Activated naive CD8-positive, alpha-beta T cell treated with anti-CD3 and anti-CD28 coated beads, Interleukin-2, amount 50 U/mL, for 24 hours (primary cell): ENCODE measurements around the gene CTIF.
A peak's percentile ranks its signal among the peaks of the same experiment; 100 is the strongest.

ENCODE experiments used
- ATAC-seq: fragments of 150-1000 bp; cut with Tn5 transposase; one replicate; pipeline ENCODE4 v1.10.0; 2021
- DNase-seq: peaks from one replicate; pipeline ENCODE4 v3.0.0; 2021
- H3K27ac Mint-ChIP-seq: one replicate; pipeline ENCODE4 v1.8.0; 2021; ENCODE audit warnings: mild to moderate bottlenecking, mixed read lengths
- H3K27me3 Mint-ChIP-seq: one replicate; pipeline ENCODE4 v1.8.0; 2021; ENCODE audit warnings: mixed read lengths
- H3K36me3 Mint-ChIP-seq: one replicate; pipeline ENCODE4 v1.8.0; 2021; ENCODE audit warnings: low read depth, mixed read lengths
- H3K4me1 Mint-ChIP-seq: one replicate; pipeline ENCODE4 v1.8.0; 2021; ENCODE audit warnings: mixed read lengths
- H3K4me3 Mint-ChIP-seq: one replicate; pipeline ENCODE4 v1.8.0; 2021; ENCODE audit warnings: mild to moderate bottlenecking, moderate library complexity, mixed read lengths
- H3K9me3 Mint-ChIP-seq: one replicate; pipeline ENCODE4 v1.8.0; 2021; ENCODE audit warnings: mixed read lengths

The CTIF gene

DNA sequence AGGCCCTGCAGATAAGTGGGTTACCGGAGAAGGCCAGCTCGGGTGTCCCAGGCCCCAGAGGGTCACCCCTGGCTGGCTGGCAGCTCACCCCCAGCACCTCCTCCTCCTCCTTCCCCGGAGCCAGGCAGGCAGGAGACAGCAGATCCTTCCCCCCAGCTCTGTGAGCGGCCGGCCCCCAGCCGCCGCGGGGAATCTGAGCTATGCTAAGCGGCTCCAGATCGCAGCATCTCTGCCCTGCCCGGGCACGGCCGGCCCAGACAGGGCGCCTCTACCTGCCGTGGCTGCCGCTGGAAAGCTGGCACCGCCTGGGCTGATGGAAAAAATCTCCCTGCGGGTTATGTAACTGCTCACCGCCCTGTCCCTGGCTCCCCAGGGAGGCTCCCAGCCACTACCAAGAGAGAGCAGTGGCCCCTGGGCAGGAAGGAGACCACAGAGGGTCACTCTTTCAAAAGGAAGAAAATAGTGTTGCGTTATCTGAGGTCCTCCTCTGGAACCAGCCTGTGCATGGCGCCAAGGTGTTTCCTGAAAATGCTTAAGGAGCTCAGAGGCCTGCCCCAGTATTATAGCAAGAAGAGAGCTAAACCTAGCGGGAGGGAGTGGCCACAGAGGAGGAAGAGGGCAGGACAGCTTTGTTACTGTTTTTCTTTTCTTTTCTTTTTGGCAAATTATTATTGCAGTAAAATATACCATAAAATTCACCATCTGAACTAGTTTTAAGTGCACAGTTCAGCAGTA, 233.0 kb downstream of the CTIF start:
- Mint-ChIP-seq H3K4me3 (no peak overlapping the region), H3K9me3 (no peaks in the 10 kb centered on the region), H3K36me3 (no peaks in the 10 kb centered on the region), H3K27ac (no peak overlapping the region), H3K4me1 (no peaks in the 10 kb centered on the region), H3K27me3 (no peaks in the 10 kb centered on the region)
- DNase-seq: no peak
- no peak for ATAC-seq

DNA sequence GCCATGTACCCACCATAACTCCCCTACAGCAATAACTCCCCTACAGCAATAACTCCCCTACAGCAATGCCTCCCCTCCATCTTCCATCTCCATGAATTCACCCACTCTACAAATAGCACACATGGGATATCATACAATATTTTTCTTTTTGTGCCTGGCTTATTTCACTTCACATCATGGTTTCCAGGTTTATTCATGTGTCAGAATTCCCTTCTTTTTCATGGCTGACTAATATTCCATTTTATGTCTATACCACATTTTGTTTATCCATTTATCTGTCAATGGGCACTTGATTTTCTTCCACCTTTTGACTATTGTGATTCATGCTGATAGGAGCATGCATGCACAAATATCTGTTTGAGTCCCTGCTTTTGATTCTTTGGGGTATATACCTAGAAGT, 233.6 kb downstream of the CTIF start:
- H3K9me3 Mint-ChIP-seq: no peaks in the 10 kb centered on the region
- peaks cover 5% of the 10 kb centered on the region for H3K4me1 Mint-ChIP-seq
- H3K36me3 Mint-ChIP-seq: no peaks in the 10 kb centered on the region
- DNase-seq (no peak), ATAC-seq (no peak)
- H3K27ac Mint-ChIP-seq: no peak overlapping the region
- no peaks in the 10 kb centered on the region for H3K27me3 Mint-ChIP-seq
- H3K4me3 Mint-ChIP-seq: no peak overlapping the region

GRCh38 chr18:48773821-48774220, 235.0 kb downstream of the CTIF start:
- Mint-ChIP-seq H3K27ac (no peak overlapping the region), H3K9me3 (no peaks in the 10 kb centered on the region), H3K36me3 (no peaks in the 10 kb centered on the region), H3K27me3 (no peaks in the 10 kb centered on the region), H3K4me3 (no peak overlapping the region), H3K4me1 (peaks cover 13% of the 10 kb centered on the region)
- DNase-seq (no peak), ATAC-seq (no peak)

DNA sequence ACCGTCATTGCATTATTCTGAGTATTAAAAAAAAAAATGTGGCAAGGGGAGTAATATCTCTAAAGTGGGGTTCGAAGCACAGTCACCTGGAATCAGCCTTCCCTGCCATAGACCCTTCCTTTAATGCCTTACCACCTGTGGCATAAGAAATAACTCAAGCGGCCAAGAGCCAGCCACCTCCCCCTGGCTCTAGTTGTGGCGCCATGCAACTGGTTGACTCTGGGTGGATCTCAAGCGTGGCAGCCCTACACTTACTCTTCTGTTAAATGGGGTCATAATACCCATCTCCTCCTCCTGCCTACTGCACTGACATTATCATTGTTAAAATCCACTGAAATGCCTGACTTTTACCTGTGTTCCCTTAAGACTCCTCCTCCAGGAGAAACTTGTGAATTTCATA, 236.1 kb downstream of the CTIF start:
- DNase-seq: no peak
- Mint-ChIP-seq H3K36me3 (no peaks in the 10 kb centered on the region), H3K9me3 (no peaks in the 10 kb centered on the region), H3K4me1 (peaks cover 16% of the 10 kb centered on the region), H3K27ac (no peak overlapping the region), H3K27me3 (no peaks in the 10 kb centered on the region), H3K4me3 (no peak overlapping the region)
- no peak for ATAC-seq

DNA sequence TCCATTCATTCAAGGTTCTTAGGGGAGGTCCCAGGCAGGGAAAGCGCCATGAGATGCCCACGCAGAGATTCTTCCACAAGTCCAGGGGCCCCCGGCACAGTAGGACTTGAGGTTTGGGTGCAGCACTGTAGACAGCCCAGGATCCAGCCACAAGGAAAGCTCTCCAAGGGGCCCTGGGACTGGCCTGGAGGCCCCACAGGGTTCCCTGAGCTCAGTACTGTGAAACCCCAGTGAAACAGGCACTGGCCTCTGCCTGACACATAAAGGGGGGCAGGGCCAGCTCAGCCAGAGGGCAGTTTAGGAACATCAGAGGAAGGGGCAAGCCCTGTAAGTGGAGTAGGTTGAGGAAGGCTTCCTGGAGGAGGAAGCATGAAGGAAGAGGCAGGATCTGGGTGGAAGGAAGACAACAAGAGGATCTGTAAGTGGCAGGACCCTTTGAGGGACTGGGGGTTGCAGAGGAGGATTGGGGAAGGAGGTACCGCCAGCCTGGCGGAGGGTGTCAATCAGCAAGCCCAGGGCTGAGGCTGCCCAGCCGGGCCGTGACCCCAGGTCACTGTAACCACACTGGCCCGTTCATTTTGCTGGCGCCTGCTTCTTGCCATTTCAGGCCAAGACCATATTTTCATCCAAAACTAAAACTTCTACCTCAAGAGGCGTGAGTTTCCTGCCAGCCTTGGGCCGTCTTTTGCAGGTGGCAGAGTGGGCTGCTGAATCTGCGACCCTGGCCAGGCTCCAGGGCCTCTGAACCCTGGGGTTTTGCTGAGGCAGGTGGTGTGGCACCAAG, 236.7 kb downstream of the CTIF start:
- H3K27ac Mint-ChIP-seq: peak overlapping the region; percentile 47

GRCh38 chr18:48776156-48776555, 237.3 kb downstream of the CTIF start:
- Mint-ChIP-seq H3K27ac (no peak overlapping the region), H3K9me3 (no peaks in the 10 kb centered on the region), H3K4me1 (peaks cover 16% of the 10 kb centered on the region), H3K27me3 (no peaks in the 10 kb centered on the region), H3K4me3 (no peak overlapping the region), H3K36me3 (no peaks in the 10 kb centered on the region)
- ATAC-seq (no peak), DNase-seq (no peak)

More for the DNA sequence above, 236.7 kb downstream of the CTIF start:
- Mint-ChIP-seq H3K4me1 (peaks cover 16% of the 10 kb centered on the region), H3K27me3 (no peaks in the 10 kb centered on the region), H3K9me3 (no peaks in the 10 kb centered on the region), H3K36me3 (no peaks in the 10 kb centered on the region), H3K4me3 (no peak overlapping the region)
- no peak for ATAC-seq
- no peak for DNase-seq

GRCh38 chr18:48776641-48777025, 237.8 kb downstream of the CTIF start:
- Mint-ChIP-seq H3K4me3 (no peak overlapping the region), H3K36me3 (no peaks in the 10 kb centered on the region), H3K4me1 (peaks cover 16% of the 10 kb centered on the region), H3K27me3 (no peaks in the 10 kb centered on the region), H3K27ac (no peak overlapping the region), H3K9me3 (no peaks in the 10 kb centered on the region)
- ATAC-seq (no peak), DNase-seq (no peak)

DNA sequence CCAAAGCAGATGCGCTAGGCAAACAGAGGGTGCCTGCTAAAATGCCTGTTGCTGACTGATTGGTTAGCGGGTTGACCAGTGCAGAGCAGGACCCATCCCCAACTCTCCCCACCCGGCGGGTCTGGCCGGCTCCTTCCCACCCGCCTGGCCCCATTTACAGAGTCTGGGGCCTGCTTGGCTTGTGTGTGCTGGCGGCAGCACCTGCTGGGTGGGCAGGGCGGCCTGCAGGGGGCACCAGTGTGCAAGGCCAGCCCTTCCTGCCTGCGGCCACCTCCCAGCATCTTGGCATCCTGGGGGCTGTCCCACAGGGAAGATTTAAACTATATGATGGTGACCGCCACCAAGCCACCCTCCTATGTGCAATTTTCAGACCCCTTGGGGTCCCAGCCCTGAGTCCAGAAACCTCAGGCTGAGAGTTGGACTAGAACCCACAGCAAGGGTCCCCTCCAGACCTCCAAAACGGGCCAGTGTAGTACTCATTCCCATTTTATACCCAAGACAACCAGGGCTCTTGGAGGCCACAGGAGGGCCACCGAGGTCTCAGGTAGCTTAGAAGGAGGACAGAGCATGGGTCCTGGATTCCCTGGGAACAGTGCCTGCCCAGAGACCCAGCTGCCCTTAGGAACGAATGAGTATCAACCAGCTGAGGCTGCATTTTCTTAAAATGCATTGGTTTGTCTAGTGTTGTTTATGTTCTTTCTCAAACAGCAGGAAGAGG, 238.4 kb downstream of the CTIF start:
- no peak overlapping the region for H3K27ac Mint-ChIP-seq
- no peaks in the 10 kb centered on the region for H3K36me3 Mint-ChIP-seq
- ATAC-seq (peak; percentile 85), DNase-seq (peak; percentile 79)
- no peaks in the 10 kb centered on the region for H3K9me3 Mint-ChIP-seq
- no peak overlapping the region for H3K4me3 Mint-ChIP-seq
- no peaks in the 10 kb centered on the region for H3K27me3 Mint-ChIP-seq
- H3K4me1 Mint-ChIP-seq: peaks cover 18% of the 10 kb centered on the region

GRCh38 chr18:48777744-48778116, 238.9 kb downstream of the CTIF start:
- Mint-ChIP-seq H3K4me1 (peaks cover 18% of the 10 kb centered on the region), H3K9me3 (no peaks in the 10 kb centered on the region), H3K27ac (no peak overlapping the region), H3K36me3 (no peaks in the 10 kb centered on the region), H3K4me3 (no peak overlapping the region), H3K27me3 (no peaks in the 10 kb centered on the region)
- ATAC-seq (no peak), DNase-seq (no peak)

- DNase-seq (no peak), ATAC-seq (no peak)
- Mint-ChIP-seq H3K4me1 (peaks cover 19% of the 10 kb centered on the region), H3K27me3 (no peaks in the 10 kb centered on the region), H3K27ac (no peak overlapping the region), H3K9me3 (no peaks in the 10 kb centered on the region), H3K36me3 (no peaks in the 10 kb centered on the region), H3K4me3 (no peak overlapping the region)
Observed at GRCh38 chr18:48778344-48779011, 239.6 kb downstream of the CTIF start.

DNA sequence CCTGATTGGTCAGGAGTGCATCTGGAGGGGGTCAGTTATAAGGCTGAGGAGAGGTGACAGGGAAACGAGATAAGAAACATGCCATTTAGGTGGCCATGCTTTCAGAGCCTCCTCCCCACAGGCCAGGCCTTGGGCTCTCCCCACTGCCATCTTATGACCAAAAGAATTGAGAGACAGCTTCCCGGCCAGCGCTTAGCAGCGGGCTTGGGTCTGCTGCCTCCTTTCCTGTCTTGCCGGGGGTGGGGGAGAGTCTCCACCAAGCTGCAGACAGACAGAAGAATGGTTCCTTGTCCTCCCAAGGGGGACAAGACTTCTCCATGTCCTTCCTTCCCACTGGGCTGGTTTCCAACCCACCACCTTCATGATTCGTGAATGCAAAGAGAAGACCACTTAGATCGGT, 240.6 kb downstream of the CTIF start:
- Mint-ChIP-seq H3K27me3 (no peaks in the 10 kb centered on the region), H3K4me1 (peaks cover 28% of the 10 kb centered on the region), H3K4me3 (no peak overlapping the region), H3K36me3 (no peaks in the 10 kb centered on the region), H3K27ac (no peak overlapping the region), H3K9me3 (no peaks in the 10 kb centered on the region)
- DNase-seq (no peak), ATAC-seq (no peak)

GRCh38 chr18:48780201-48780912, 241.5 kb downstream of the CTIF start:
- H3K27me3 Mint-ChIP-seq: no peaks in the 10 kb centered on the region
- ATAC-seq (no peak), DNase-seq (no peak)
- peaks cover 37% of the 10 kb centered on the region for H3K4me1 Mint-ChIP-seq
- no peaks in the 10 kb centered on the region for H3K36me3 Mint-ChIP-seq
- H3K9me3 Mint-ChIP-seq: no peaks in the 10 kb centered on the region
- no peak overlapping the region for H3K4me3 Mint-ChIP-seq
- no peak overlapping the region for H3K27ac Mint-ChIP-seq

DNA sequence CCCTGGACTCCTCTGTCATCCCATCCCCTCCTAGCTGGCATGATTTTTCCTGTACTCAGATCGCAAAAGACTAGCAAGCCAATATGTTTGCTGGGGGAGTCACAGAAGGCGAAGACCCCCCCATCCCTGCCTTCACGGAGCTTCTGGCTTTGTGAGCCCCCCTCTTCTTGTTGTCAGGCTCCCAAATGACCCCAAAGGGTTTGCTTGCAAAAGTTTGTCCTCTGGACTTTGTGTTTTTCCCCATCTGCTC, 242.0 kb downstream of the CTIF start:
- no peaks in the 10 kb centered on the region for H3K9me3 Mint-ChIP-seq
- H3K4me1 Mint-ChIP-seq: peaks cover 41% of the 10 kb centered on the region
- H3K4me3 Mint-ChIP-seq: no peak overlapping the region
- H3K27me3 Mint-ChIP-seq: no peaks in the 10 kb centered on the region
- H3K27ac Mint-ChIP-seq: no peak overlapping the region
- no peak for ATAC-seq
- H3K36me3 Mint-ChIP-seq: no peaks in the 10 kb centered on the region
- no peak for DNase-seq

DNA sequence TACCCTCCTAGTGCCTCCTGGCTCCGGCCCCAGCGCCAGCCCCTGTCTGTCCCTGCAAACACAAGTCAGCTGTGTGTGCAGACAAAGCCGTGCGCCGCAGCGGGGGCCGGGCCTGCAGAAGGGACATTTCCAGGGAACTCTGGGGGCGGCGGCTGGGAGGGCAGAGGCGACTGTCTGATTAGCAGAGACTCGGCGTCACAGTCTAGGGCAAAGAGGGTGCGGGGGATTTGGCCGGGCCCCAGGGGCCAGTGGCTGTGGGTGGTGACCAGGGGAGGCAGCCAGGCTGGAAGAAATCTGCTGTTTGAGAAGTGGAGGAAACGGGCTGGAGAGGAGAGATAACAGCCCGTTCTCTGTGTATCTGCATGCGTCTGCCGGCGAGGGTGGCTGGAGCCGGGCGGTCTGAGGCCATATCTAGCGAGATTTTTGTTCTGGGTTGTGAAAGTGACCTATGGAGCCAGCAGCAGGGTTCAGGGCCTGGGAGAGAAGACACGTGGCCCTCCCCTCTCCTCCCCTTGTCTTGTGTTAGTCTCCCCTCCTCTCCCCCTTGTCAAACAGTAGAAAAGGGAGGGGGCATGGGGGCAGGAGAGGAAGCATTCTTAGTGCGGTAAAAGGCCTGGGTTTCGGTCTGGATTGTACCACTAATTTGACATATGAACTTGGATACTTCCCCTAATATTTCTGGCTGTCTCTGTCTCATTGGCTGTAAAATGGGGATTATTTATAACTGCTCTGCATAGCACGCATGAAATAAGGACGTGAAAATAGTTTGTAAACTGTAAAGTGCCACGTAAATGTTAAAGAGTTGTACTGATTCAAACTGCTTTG, 242.5 kb downstream of the CTIF start:
- no peaks in the 10 kb centered on the region for H3K9me3 Mint-ChIP-seq
- H3K4me3 Mint-ChIP-seq: no peak overlapping the region
- DNase-seq: no peak

More for the DNA sequence above, 242.5 kb downstream of the CTIF start:
- Mint-ChIP-seq H3K36me3 (no peaks in the 10 kb centered on the region), H3K27ac (no peak overlapping the region), H3K4me1 (peaks cover 47% of the 10 kb centered on the region), H3K27me3 (no peaks in the 10 kb centered on the region)
- no peak for ATAC-seq
